Activated T-helper 2 cell treated with anti-CD3 and anti-CD28 coated beads, Interferon-gamma antibody, Interleukin-2, Interleukin-4, amounts not matched to agents 10 μg/mL and 5 μg/mL and 100 μg/mL, durations not matched to agents 14 hours and 24 hours and 36 hours (primary cell): ENCODE measurements around the gene PTMS. TPM values are rescaled to one million over a fixed set of nuclear protein-coding genes. Genes with fewer than 3 reads are reported as not detected.
"Not testable (repeated sequence)": the region's sequence is repeated elsewhere in the genome, so short reads cannot be mapped to it uniquely, and the experiment has no call there.

Experiments used
- DNase-seq: peaks from one replicate; pipeline ENCODE4 v3.0.0; 2021; ENCODE audit warnings: low spot score
- H3K27ac Mint-ChIP-seq: one replicate; pipeline ENCODE4 v1.8.0; 2021; ENCODE audit warnings: mixed read lengths
- H3K27me3 Mint-ChIP-seq: one replicate; pipeline ENCODE4 v1.8.0; 2021; ENCODE audit warnings: low read depth, mixed read lengths
- H3K36me3 Mint-ChIP-seq: one replicate; pipeline ENCODE4 v1.8.0; 2021; ENCODE audit warnings: low read depth, mixed read lengths
- H3K4me1 Mint-ChIP-seq: one replicate; pipeline ENCODE4 v1.8.0; 2021; ENCODE audit warnings: low read depth, mixed read lengths
- H3K4me3 Mint-ChIP-seq: one replicate; pipeline ENCODE4 v1.8.0; 2021; ENCODE audit warnings: low read depth, mild to moderate bottlenecking, moderate library complexity, mixed read lengths
- H3K9me3 Mint-ChIP-seq: one replicate; pipeline ENCODE4 v1.8.0; 2021; ENCODE audit warnings: mixed read lengths
- intact Hi-C: fragments of 100-400 bp; cut with micrococcal nuclease; formaldehyde crosslinking; loops from one replicate; pipeline ENCODE4 v1.15.1; 2023
- total RNA-seq: library from RNA; stranded (reverse); gene quantifications from 2 replicates; pipeline ENCODE4 v1.2.3, GENCODE V29; 2022

The PTMS gene
- total RNA-seq, 1 donor from 2014 or later, result 262 TPM

GRCh38 chr12:6742080-6742479 is 24.1 kb upstream of the PTMS start:
- intact Hi-C loops, DNase-seq, H3K4me3 Mint-ChIP-seq, H3K9me3 Mint-ChIP-seq, H3K27me3 Mint-ChIP-seq: not testable (repeated sequence)
- Mint-ChIP-seq H3K4me1 (peaks cover 30% of the 10 kb centered on the region), H3K27ac (peak overlapping the region; percentile 90), H3K36me3 (peaks cover 28% of the 10 kb centered on the region)

DNA sequence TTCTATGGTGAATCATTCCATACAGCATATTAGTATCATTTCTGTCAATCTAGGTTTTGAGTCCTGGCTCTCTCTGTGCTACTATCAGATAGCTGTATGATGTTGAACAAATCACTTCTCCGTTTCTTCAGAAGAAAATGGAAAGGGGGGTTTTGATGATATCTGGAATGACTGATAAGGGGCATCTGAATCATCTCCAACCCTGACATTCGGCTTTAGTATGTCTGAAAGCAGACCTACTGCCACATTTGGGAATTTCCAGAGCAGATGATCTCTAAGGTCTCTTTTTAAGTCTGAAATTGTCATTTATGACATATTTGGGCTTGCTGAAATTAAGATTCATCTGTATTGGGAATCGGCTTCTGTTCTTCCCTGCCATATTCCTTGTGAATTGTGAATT is 23.3 kb upstream of the PTMS start:
- no peak for DNase-seq
- peaks cover 30% of the 10 kb centered on the region for H3K4me1 Mint-ChIP-seq
- H3K27me3 Mint-ChIP-seq, result no peaks in the 10 kb centered on the region
- peaks cover 8% of the 10 kb centered on the region for H3K9me3 Mint-ChIP-seq
- H3K27ac Mint-ChIP-seq, result peak overlapping the region; percentile 90
- intact Hi-C loops, result no loop called here
- peaks cover 36% of the 10 kb centered on the region for H3K36me3 Mint-ChIP-seq
- peak overlapping the region; percentile 8 for H3K4me3 Mint-ChIP-seq

DNA sequence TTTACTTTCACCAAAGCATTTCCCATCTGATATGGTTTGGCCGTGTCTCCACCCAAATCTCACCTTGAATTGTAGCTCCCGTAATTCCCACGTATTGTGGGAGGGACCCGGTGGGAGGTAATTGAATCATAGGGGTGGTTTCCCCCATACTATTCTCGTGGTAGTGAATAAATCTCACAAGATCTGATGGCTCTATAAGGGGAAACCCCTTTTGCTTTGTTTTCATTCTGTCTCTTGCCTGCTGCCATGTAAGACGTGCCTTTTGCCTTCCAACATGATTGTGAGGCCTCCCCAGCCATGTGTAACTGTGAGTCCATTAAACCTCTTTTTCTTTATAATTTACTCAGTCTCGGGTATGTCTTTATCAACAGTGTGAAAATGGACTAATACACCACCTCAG is 22.9 kb upstream of the PTMS start:
- H3K27me3 Mint-ChIP-seq, DNase-seq, intact Hi-C loops, H3K9me3 Mint-ChIP-seq: not testable (repeated sequence)
- peaks cover 40% of the 10 kb centered on the region for H3K36me3 Mint-ChIP-seq
- peak overlapping the region; percentile 90 for H3K27ac Mint-ChIP-seq
- H3K4me3 Mint-ChIP-seq, result peak overlapping the region; percentile 8
- peaks cover 30% of the 10 kb centered on the region for H3K4me1 Mint-ChIP-seq

GRCh38 chr12:6745741-6746525 is 20.2 kb upstream of the PTMS start:
- DNase-seq, result no peak
- H3K4me3 Mint-ChIP-seq, result no peak overlapping the region

DNA sequence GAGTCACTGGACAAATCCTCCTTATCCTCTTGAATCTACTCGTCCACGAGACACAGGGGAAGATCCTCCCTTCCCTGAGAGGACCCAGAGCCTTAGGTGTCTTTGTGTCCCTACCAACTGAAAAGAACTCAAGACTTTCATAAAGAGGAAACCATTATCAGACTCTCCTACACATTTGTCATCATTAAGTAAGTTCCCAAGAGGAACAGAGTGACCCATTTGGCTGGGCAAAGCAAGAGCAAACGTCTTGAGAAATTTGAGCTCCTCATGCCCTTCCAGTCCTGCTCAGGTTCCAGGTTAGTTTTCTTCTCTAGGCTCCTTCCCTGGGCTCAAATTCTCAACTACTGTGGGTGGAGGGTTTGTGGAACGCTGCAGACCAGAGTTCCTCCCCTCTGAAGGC is 18.9 kb upstream of the PTMS start:
- no peak for DNase-seq
- peaks cover 73% of the 10 kb centered on the region for H3K36me3 Mint-ChIP-seq
- peak overlapping the region; percentile 51 for H3K27ac Mint-ChIP-seq
- H3K4me3 Mint-ChIP-seq, result no peak overlapping the region
- H3K27me3 Mint-ChIP-seq, result no peaks in the 10 kb centered on the region
- peaks cover 8% of the 10 kb centered on the region for H3K9me3 Mint-ChIP-seq
- intact Hi-C loops, result no loop called here
- peaks cover 39% of the 10 kb centered on the region for H3K4me1 Mint-ChIP-seq

More at GRCh38 chr12:6745741-6746525, 20.2 kb upstream of the PTMS start:
- intact Hi-C loops, result no loop called here
- Mint-ChIP-seq H3K4me1 (peaks cover 32% of the 10 kb centered on the region), H3K9me3 (peaks cover 8% of the 10 kb centered on the region), H3K36me3 (peaks cover 63% of the 10 kb centered on the region), H3K27me3 (no peaks in the 10 kb centered on the region), H3K27ac (peak overlapping the region; percentile 80)

GRCh38 chr12:6748761-6749160 is 17.4 kb upstream of the PTMS start:
- intact Hi-C loops, result no loop called here
- Mint-ChIP-seq H3K27ac (no peak overlapping the region), H3K4me3 (no peak overlapping the region), H3K36me3 (peaks cover 72% of the 10 kb centered on the region), H3K9me3 (no peaks in the 10 kb centered on the region), H3K27me3 (no peaks in the 10 kb centered on the region), H3K4me1 (peaks cover 33% of the 10 kb centered on the region)
- DNase-seq, result no peak

DNA sequence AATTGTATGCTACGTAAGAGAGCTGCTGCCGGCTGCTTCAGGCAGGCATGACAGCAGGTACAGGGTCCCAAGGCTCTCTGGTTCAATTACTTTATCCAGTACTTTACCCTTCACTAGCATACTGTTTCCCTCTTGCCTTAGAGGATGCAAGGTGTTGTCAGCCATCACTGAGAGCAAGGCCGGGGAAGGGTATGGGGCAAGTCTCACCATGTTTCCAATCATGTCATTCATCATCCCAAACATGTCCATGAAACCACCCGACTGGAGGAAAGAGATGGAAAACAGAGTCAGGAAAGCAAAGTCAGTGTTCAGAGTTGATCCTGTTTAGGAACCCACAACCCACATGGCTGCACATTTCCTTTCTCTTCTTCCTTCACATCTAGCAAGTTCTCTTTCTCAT is 15.7 kb upstream of the PTMS start:
- H3K4me3 Mint-ChIP-seq, result no peak overlapping the region
- peaks cover 35% of the 10 kb centered on the region for H3K4me1 Mint-ChIP-seq
- no peak overlapping the region for H3K27ac Mint-ChIP-seq
- H3K36me3 Mint-ChIP-seq, result peaks cover 60% of the 10 kb centered on the region
- H3K9me3 Mint-ChIP-seq, result no peaks in the 10 kb centered on the region
- no peak for DNase-seq
- intact Hi-C loops, result no loop called here
- H3K27me3 Mint-ChIP-seq, result no peaks in the 10 kb centered on the region

DNA sequence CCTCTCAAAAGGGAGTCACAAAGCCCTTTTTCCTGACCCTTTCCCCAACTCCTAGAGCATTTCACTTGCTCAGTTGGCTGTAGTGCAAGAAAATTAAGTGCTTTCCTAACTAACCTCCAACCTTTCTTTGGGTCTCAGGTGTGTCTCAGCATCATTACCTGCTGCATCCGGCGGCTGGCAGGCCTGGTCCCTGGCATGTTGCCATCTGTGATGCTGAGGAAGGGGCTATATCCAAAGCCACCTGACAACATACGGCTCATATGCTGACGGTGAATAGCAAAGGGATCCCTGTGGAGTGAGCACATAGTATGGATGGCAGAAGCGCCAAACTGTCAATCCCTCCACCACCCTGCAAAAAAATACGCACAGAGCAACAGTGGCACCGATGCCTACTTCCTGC is 14.4 kb upstream of the PTMS start:
- H3K36me3 Mint-ChIP-seq, result peaks cover 49% of the 10 kb centered on the region
- H3K4me1 Mint-ChIP-seq, result peaks cover 26% of the 10 kb centered on the region
- DNase-seq, result no peak
- no peaks in the 10 kb centered on the region for H3K27me3 Mint-ChIP-seq
- H3K4me3 Mint-ChIP-seq, result peak overlapping the region; percentile 94
- H3K9me3 Mint-ChIP-seq, result no peaks in the 10 kb centered on the region
- peak overlapping the region; percentile 87 for H3K27ac Mint-ChIP-seq
- intact Hi-C loops, result loop anchor here (2.0 kb wide), 1 partner anchor 63 kb away; the partner anchor contains the start of gene ZNF384

DNA sequence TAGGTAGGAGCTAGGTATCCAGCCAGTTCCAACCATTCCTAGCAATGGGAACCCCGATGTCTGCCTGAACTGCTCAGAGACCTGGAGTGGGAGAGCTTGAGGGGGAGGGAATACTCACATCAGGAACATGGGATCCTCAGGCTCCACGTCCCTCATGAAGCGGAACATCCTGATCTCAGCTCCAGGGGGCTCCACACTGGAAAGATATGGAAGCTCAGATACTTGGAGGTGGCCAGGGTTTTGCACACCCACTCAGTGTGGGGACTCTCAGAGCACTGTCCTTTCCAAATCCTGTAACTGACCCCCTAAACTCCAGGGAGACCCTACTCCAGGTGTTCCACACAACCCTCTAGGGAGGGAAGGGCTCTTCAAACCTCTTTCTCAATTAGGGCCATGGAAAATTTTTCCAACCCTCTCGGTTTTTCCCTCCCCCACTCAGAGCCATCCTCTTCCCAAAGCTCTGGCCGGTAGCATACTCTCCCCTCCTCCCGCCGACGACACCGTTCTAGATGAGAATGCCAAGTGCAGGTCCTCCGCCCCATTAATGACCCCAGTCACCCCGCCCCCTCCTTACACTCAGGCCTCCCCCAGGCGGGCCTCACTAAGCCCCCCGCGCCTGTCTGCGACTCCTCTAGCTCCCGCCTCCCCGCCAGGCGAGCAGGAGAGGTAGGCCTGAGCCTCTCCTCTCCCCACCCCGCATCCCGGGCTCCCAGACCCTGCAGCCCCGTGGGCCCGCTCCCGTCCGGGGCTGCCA is 13.8 kb upstream of the PTMS start:
- intact Hi-C loops, result loop anchor here (2.0 kb wide), 1 partner anchor 64 kb away; the partner anchor contains the start of gene ZNF384
- H3K4me1 Mint-ChIP-seq, result peaks cover 29% of the 10 kb centered on the region

GRCh38 chr12:6752921-6753771 is 13.0 kb upstream of the PTMS start, which contains the start of gene MLF2:
Gene MLF2, minus strand, starts transcription at chr12:6753141. Its CDS starts 807 bp downstream, at chr12:6752334.
- peaks cover 37% of the 10 kb centered on the region for H3K36me3 Mint-ChIP-seq
- H3K9me3 Mint-ChIP-seq, result no peaks in the 10 kb centered on the region
- intact Hi-C loops, result loop anchor here (1.0 to 2.0 kb wide), 7 partner anchors 27 to 99 kb away; partner anchors contain the start of genes COPS7A, ING4, USP5 and ZNF384
- H3K4me1 Mint-ChIP-seq, result peaks cover 32% of the 10 kb centered on the region
- H3K27ac Mint-ChIP-seq, result peak within 1 kb of the TSS; percentile 96
- peak; percentile 97 for DNase-seq
- H3K4me3 Mint-ChIP-seq, result peak within 1 kb of the TSS; percentile 94
- no peaks in the 10 kb centered on the region for H3K27me3 Mint-ChIP-seq

More for the DNA sequence above, 13.8 kb upstream of the PTMS start:
- DNase-seq, result no peak
- H3K27ac Mint-ChIP-seq, result peak overlapping the region; percentile 87
- peaks cover 45% of the 10 kb centered on the region for H3K36me3 Mint-ChIP-seq
- no peaks in the 10 kb centered on the region for H3K9me3 Mint-ChIP-seq
- H3K4me3 Mint-ChIP-seq, result peak overlapping the region; percentile 94
- H3K27me3 Mint-ChIP-seq, result no peaks in the 10 kb centered on the region

- H3K4me1 Mint-ChIP-seq, result peaks cover 38% of the 10 kb centered on the region
- H3K36me3 Mint-ChIP-seq, result peaks cover 31% of the 10 kb centered on the region
- no peaks in the 10 kb centered on the region for H3K9me3 Mint-ChIP-seq
- no peaks in the 10 kb centered on the region for H3K27me3 Mint-ChIP-seq
- H3K27ac Mint-ChIP-seq, result peak overlapping the region; percentile 72
- intact Hi-C loops, result loop anchor here (1.0 to 2.0 kb wide), 7 partner anchors 26 to 98 kb away; partner anchors contain the start of genes COPS7A, ING4, USP5 and ZNF384
- no peak for DNase-seq
- peak overlapping the region; percentile 94 for H3K4me3 Mint-ChIP-seq
These were observed 12.3 kb upstream of the PTMS start for GRCh38 chr12:6753772-6754356.

GRCh38 chr12:6754411-6754810 is 11.8 kb upstream of the PTMS start:
- Mint-ChIP-seq H3K27me3 (no peaks in the 10 kb centered on the region), H3K4me3 (no peak overlapping the region), H3K27ac (peak overlapping the region; percentile 40), H3K36me3 (peaks cover 27% of the 10 kb centered on the region), H3K4me1 (peaks cover 38% of the 10 kb centered on the region), H3K9me3 (no peaks in the 10 kb centered on the region)
- intact Hi-C loops, result no loop called here
- DNase-seq, result no peak
